HG03135 (cell line): ENCODE data around the gene DUSP22.

ENCODE experiments used
- ATAC-seq: cut with Tn5 transposase; IDR thresholded peaks from one replicate; pipeline ENCODE4 v1.9.1; 2021; ENCODE audit warnings: mild to moderate bottlenecking, moderate library complexity; ENCODE audit not compliant: unreplicated experiment

The DUSP22 gene

DNA sequence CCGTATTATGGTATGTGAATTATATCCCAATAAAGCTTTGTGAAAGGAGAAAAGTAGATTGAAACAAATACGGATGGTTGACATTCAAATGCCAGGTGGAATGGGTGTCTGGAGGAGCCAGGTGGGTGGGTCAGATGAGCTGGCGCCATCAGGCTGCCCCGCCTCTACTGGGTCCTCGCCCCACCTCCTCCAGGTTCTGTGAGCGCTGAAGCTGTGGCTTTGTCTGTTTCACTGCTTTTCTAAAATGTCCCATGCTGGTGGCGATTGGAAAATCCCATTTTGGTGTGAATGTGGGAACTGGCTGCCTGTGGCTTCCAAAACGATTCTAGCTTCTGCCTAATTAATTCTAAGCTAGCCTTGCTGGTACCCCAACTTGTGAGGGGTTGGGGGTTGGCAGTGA is 16.5 kb downstream of the DUSP22 start:
- no peak for ATAC-seq

- ATAC-seq: no peak
Observed at GRCh38 chr6:309947-310346, 17.7 kb downstream of the DUSP22 start.

DNA sequence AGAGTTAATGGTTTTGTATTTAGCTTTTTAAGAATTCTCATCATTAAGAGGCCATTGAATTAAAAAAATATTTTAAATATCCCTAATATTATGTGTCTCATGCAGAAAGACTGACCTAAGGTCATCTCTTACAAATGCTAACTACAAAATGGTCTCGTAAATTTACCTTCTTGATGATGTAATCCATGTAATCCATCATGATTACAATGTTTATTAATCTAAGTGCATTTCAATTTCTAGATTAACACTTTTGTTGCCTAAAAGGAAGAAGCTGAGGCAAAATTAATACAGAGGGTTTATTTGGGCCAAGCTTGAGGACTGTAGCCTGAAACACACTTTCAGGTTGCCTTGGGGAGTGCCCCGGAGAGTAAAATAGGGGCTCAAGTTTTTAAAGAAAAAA is 18.4 kb downstream of the DUSP22 start:
- ATAC-seq: no peak

DNA sequence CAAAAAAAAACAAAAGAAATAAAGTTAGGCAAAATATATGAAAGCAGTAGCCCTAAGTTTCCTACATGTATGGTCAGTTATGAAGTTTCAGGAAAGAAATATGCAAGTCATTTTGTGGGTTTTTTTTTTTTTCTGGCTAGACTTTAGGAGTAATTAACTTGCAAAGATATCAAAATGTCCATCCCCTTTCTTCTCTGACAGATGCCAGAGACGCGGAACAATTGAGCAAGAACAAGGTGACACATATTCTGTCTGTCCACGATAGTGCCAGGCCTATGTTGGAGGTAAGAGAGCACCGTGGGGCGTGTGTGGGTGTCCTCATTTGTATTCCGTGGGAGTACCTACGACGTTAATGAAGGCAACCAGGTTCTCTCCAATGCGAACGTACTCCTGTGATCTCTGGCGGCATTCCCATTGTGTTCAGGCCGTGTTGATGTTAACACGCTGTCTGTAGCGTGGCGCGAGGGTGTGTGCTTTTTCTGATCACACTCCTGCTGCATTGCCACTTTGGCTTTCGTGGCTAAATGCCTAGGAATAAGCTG is 19.5 kb downstream of the DUSP22 start:
- no peak for ATAC-seq

DNA sequence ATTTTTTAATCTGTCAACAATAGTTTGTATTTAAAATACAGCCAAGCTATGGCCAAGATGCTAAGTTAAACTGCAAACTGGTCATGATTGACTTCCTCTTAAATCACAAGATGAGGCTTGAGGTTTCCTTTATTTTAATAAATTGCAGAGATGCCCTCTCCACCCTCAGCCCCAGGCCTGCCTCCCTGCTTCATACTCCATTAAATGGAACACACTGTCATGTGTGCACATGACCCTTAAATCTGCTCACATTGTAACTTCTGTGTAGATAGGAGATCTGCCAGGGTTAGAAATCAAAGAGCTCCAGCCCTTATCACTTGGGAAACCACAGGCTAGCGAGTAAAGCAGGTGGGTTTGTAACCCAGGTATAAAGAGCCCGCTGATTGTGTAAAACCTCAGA is 20.8 kb downstream of the DUSP22 start:
- no peak for ATAC-seq

DNA sequence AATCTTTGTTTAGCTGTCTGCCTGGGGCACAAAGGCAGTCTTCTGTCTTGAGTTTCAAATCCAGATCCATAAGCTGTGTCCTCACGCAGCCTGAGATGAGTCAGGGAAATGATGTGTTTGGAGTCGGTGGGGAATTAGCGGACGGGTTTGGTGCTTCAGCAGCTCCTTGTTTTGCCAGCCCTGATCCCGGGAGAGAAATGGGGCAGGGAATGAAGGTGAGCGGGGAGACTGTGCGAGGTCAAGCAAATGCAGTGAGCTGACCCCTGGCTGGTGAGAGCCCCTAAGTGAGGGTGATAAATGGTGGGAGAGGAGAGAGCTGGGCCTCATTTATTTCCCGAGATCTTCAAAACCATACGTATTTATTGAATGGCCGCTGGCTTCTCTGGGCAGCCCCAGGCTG is 21.6 kb downstream of the DUSP22 start:
- ATAC-seq: no peak

DNA sequence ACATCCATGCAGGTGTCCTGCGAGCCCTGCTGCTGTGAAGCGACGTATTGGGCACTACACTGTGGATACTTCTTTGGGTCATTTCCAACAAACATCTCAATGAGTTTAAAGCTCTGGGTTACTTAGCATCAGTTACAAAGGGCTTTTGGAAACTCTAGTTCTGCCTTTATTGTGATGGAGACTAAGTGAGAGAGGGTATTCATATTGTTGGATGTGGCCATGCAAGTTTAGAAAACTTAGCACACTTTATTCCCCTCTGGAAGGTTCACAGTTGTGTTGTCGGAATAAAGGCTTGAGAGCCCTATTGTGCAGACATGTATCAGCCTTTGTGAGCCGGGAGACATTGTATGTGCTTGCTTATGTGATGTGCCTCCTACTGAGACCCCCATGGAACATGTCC is 22.1 kb downstream of the DUSP22 start:
- ATAC-seq: no peak

DNA sequence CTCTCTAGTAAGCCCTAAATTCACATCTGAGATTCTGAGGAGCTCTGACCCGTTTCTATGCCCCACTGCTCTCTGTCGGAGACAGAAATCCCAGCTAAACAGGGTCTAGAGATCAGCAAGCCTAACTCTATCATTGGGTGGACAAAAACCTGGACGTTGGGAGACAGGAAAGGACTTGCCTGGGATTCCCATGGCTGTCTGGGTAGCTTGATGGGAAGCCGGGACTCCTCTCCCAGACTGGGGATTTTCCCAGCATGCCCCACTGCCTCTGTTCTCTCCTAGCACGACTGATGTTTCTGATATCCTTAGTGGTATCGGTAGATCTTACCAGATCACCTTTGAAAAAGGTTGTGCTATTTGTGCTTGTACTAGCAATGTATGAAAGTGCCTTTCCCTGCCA is 22.9 kb downstream of the DUSP22 start:
- no peak for ATAC-seq

DNA sequence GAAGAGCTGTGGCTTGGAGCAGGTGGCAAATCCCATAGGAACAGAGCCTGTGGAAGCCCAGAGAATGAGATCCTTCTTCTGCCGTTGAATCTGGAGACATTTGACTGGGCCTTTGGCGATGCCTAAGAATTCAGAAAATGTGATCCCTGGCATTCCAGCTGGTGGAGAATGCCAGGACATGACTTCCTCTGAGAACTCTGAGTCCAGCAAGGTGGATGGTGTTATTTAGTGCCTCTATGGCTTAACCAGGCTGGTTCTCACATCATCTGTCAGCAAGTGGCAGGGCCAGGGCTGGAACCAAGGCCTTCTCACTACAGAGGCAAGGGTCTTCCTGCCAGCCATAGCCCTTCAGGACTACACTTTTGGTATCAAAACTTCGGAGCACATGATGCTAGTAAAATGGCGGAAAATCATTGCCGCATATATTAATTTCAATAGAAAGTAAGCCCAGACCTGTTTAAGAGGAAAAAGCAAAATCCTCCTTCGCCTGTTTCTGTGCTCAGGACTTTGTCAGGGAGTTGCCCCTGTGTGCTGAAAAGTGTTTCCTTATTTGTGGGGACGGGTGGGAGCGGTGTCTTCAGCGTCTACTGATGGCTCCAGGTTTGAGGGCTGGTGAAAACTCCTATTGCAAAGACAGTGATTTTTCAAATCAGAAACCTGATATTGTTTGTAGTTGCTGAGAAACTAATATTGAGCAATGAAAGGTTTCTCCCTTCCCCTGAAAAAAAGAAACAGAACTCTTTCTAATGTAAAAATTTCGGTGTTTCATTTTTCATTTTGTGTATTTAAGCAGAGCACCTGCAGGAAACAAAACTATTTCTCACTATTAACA is 23.9 kb downstream of the DUSP22 start:
- no peak for ATAC-seq

GRCh38 chr6:316753-317038 is 24.4 kb downstream of the DUSP22 start:
- no peak for ATAC-seq

GRCh38 chr6:317060-317447 is 24.8 kb downstream of the DUSP22 start:
- ATAC-seq: no peak

- ATAC-seq: peak; percentile 31
Observed at GRCh38 chr6:317448-318144, 25.3 kb downstream of the DUSP22 start.

- ATAC-seq: no peak
Observed at GRCh38 chr6:318243-318890, 26.1 kb downstream of the DUSP22 start.

DNA sequence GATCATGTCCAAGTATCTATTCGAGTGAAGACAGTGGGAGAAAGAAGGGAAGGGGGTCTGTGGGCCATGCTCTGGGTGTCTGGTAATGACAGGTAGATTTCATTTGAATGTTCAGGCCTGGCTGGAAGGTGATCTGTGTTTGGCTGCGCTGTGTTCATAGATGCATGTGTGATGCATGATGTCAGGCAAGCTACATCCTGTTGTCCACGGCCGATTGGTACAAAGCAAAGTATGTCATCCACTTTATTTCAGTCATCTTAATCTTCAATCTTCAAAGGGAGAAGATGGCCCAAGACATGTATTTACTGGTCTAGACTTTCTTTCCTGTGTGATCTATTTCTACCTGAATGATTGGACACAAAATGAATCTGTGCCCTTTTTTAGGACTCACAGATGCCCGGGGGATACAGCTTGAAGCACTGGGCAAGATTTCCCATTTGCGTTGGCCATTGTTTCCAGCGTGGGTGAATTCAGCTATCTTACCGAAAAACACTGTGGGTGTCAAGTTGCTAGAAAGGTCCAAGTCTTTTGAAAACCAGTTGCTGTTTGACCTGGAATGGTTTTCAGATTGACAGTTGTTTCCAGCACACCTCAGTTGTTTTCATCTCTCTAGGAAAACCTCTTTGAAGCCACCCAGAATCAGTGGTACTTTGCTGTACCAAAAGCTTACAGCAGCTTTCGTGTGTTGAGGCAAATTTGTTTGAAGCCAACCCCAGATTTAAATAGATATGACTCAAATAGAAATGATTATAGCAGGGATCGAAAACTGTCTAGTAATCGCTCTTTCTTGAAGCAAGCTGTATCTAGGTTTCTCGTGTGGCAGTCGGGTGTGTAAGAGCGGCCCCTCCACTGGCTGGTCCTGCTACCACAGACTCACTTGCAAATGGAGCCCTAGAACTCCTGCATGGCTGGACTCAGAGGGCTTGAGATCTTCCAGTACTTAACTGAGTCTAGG is 27.2 kb downstream of the DUSP22 start:
- ATAC-seq: peak; percentile 43

DNA sequence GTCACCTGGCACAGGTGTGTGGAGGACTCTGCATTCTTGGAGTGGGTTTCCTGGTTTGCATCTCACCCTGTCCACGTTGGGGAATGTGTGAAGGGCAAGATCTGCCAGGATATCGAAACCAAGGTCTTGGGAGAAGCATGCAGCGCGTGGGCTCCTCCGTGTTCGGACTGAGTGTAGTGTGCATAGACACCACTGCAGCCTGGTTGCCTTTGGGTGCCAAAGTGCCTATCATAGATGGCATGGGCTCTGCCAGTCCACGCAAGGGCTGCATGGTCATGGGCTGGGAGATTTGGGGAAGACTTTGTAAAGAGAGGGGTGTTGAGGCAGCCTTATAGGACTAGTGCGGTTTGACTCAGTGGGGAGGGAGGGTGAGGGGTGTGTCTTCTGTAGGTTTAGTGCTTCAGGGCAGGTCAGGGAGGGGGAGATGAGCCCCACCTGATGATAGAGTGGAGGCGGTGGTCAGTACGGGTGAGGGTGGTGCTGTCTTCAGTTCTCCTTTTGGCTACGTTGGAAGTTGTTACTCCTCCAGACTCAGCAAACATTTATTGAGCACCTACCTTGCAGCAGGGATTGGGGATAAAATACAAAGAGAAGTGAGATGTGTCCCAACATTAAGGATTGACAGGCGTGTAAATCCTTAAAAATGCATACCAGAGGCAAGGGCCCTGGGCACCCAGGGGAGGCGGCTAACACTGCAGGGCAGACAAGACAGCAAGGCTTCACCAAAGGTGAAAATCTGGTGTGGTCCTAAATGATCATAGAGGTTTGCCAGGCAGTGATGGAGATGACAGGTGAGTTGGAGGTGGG is 28.3 kb downstream of the DUSP22 start:
- ATAC-seq: no peak

DNA sequence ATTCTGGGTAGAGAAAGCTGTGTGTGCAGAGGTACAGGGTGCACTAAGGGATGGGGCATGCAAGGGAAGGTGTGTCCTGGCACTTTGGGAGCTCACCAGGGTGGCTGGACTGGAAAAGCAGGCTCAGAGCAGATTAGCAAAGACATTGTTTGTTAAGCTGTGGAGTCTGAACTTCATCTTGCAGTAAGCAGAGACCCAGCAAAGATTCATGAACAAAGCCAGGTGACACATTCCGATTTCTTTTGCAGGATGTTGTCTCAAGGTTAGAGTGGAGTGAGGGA is 28.8 kb downstream of the DUSP22 start:
- no peak for ATAC-seq

DNA sequence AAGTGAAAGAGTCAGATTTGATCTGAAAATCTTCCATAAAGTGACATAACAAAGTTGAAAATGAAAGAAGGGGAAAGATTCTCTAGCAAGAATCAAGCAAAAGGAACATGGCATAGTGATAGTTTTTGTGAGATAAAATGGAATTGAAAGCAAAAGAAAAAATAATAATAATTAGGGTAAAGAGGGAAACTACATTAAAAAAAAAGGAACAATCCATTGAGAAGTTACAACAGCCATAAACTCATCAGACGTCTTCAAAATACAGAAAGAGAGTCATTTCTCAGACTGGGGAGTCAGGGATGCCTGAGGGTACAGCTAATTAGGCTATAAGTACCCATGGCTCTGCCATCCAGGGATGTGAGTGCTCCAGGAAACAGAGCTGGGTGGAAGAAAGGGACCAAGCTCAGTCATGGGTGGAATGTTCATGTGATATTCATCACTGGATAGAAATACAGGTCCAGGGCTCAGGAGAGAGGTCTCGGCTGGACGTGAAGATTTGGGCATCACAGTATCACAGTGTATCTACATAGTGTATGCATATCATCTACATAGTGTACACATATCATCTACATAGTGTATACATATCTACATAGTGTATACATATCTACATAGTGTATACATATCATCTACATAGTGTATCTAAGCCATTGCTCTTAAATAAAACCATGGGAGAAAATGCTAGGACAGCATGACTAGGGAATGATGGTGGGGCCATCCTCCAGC is 29.4 kb downstream of the DUSP22 start:
- ATAC-seq: no peak

GRCh38 chr6:322259-322930 is 30.1 kb downstream of the DUSP22 start:
- ATAC-seq: no peak
